Lung (tissue), 12 donors: Measurements from ENCODE around the gene TBX2. TPM values are rescaled to one million over a fixed set of nuclear protein-coding genes. Genes with fewer than 3 reads are reported as not detected.

Experiments
- ATAC-seq: fragments of 200-7000 bp; cut with Tn5 transposase; one replicate; pipeline ENCODE4 v1.9.1; 2020; ENCODE audit warnings: moderate number of reproducible peaks; ENCODE audit not compliant: insufficient read depth, low FRiP score
- DNase-seq, 3 donors: peaks; one replicate each; pipeline ENCODE4 v3.0.0-alpha.2; 2013 to 2017
- H3K27ac ChIP-seq, 2 donors: one replicate each; pipeline ENCODE4 v1.5.1; 2013; ENCODE audit warnings: mild to moderate bottlenecking in 2 of 2, moderate library complexity in 2 of 2, control low read depth in 1 of 2, inconsistent platforms in 1 of 2, low read depth in 1 of 2, low read length in 1 of 2
- H3K27me3 ChIP-seq, 3 donors: one replicate each; pipeline ENCODE4 v1.5.1; 2013; ENCODE audit warnings: low read length in 2 of 3; ENCODE audit not compliant: control insufficient read depth in 3 of 3, insufficient read depth in 3 of 3
- H3K36me3 ChIP-seq, 4 donors: one replicate each; pipeline ENCODE4 v1.5.1; 2013; ENCODE audit warnings: low read length in 4 of 4, mild to moderate bottlenecking in 1 of 4, moderate library complexity in 1 of 4; ENCODE audit not compliant: control insufficient read depth in 4 of 4, insufficient read depth in 4 of 4
- H3K4me1 ChIP-seq, 5 donors: one replicate each; pipeline ENCODE4 v1.5.1; 2013; ENCODE audit warnings: low read length in 5 of 5, mild to moderate bottlenecking in 2 of 5, moderate library complexity in 1 of 5; ENCODE audit not compliant: control insufficient read depth in 5 of 5, insufficient read depth in 5 of 5
- H3K4me3 ChIP-seq: one replicate; pipeline ENCODE4 v1.5.1; 2013; ENCODE audit warnings: mild to moderate bottlenecking, control low read depth, moderate library complexity
- H3K9ac ChIP-seq, 2 donors: one replicate each; pipeline ENCODE4 v1.5.1; 2013; ENCODE audit warnings: low read length in 2 of 2, control low read depth in 1 of 2; ENCODE audit not compliant: insufficient read depth in 1 of 2
- H3K9me3 ChIP-seq, 4 donors: one replicate each; pipeline ENCODE4 v1.5.1; 2013; ENCODE audit warnings: low read length in 3 of 4, mild to moderate bottlenecking in 1 of 4, moderate library complexity in 1 of 4; ENCODE audit not compliant: control insufficient read depth in 4 of 4, insufficient read depth in 3 of 4
- CTCF ChIP-seq: IDR thresholded peaks from 2 replicates; pipeline ENCODE4 v1.5.1; 2012; ENCODE audit warnings: mild to moderate bottlenecking; ENCODE audit errors: control extremely low read depth, extremely low read depth
- WGBS, 2 donors: extraction: QIAGEN DNeasy Blood & Tissue Kit; methylation state at CpG; one replicate each; pipeline ENCODE4 v1.1.7; 2013; 5-methylcytosine and 5-hydroxymethylcytosine counted together
- polyA plus RNA-seq, 2 donors: library from polyadenylated mRNA; stranded (reverse); fragments of 200-250 nt; gene quantifications; one replicate each; pipeline ENCODE4 v1.2.1, GENCODE V29; 2013
- total RNA-seq, 2 donors: library from RNA; depleted of rRNA in 1 of 2; stranded (reverse); fragments of >200 nt in 1 of 2; gene quantifications; one replicate each; pipeline ENCODE4 v1.2.1, GENCODE V29; 2014 to 2021
- donor health status: control.
- donor health status: control.
- donor health status: Bipolar disorder and iron deficiency.
- donor health status: healthy.
- donor health status: DM: yes; HTN: yes; CAD: no.

Gene TBX2
- total and polyA plus RNA-seq, 4 donors: 44.5 to 155 (median 79.2) TPM

- 88 to 93% methylated on average over 21 of the region's 21 CpGs for WGBS, 2 donors
- no peak for TF ChIP-seq CTCF
- no peaks in the 10 kb centered on the region for H3K9me3 ChIP-seq
- no peak overlapping the region for H3K9ac ChIP-seq
- no peaks in the 10 kb centered on the region for H3K36me3 ChIP-seq
- DNase-seq: no peak
- peak overlapping the region in 1 of 2 donors; percentile 8 for H3K27ac ChIP-seq
- H3K4me1 ChIP-seq: peaks cover 0 to 43% (median 8%) of the 10 kb centered on the region in 5 donors
- H3K27me3 ChIP-seq: no peaks in the 10 kb centered on the region
- no peak for ATAC-seq
- H3K4me3 ChIP-seq: no peak overlapping the region
These were observed 20.0 kb upstream of the TBX2 start for GRCh38 chr17:61379457-61380216.

GRCh38 chr17:61380217-61380835 lies 19.3 kb upstream of the TBX2 start:
- H3K4me3 ChIP-seq: no peak overlapping the region
- DNase-seq (no peak), ATAC-seq (no peak)
- no peak for TF ChIP-seq CTCF
- no peaks in the 10 kb centered on the region for H3K36me3 ChIP-seq
- peaks cover 0 to 44% (median 11%) of the 10 kb centered on the region in 5 donors for H3K4me1 ChIP-seq
- WGBS, 2 donors: 82 to 89% methylated on average over 10 of the region's 10 CpGs
- no peak overlapping the region for H3K9ac ChIP-seq
- H3K27ac ChIP-seq: peak overlapping the region in 1 of 2 donors; percentile 8
- no peaks in the 10 kb centered on the region for H3K27me3 ChIP-seq
- H3K9me3 ChIP-seq: no peaks in the 10 kb centered on the region

GRCh38 chr17:61380836-61381525 lies 18.7 kb upstream of the TBX2 start:
- Histone ChIP-seq H3K27me3 (no peaks in the 10 kb centered on the region), H3K4me3 (no peak overlapping the region), H3K9ac (no peak overlapping the region), H3K36me3 (no peaks in the 10 kb centered on the region), H3K27ac (no peak overlapping the region), H3K9me3 (no peaks in the 10 kb centered on the region), H3K4me1 (peaks cover 0 to 50% (median 10%) of the 10 kb centered on the region in 5 donors)
- WGBS, 2 donors: 85 to 88% methylated on average over 18 of the region's 18 CpGs
- DNase-seq: peak; percentile 44 to 67 (median 65)
- no peak for ATAC-seq
- no peak for TF ChIP-seq CTCF
